Endothelial cell of umbilical vein (primary cell): ENCODE data around the gene DERL3.

Source experiments
- CTCF ChIP-seq, 2 donors: IDR thresholded peaks; 1 replicate in 1 of 2; 2 replicates in 1 of 2; pipeline ENCODE4 v1.5.1; 2011; ENCODE audit warnings: low read length in 2 of 2, mild to moderate bottlenecking in 2 of 2, moderate library complexity in 2 of 2, control low read depth in 1 of 2, inconsistent platforms in 1 of 2, low read depth in 1 of 2; ENCODE audit not compliant: insufficient read depth in 1 of 2; ENCODE audit errors: extremely low read depth in 1 of 2
- FOS ChIP-seq: IDR thresholded peaks from 2 replicates; pipeline ENCODE4 v1.6.1; 2011; ENCODE audit warnings: mild to moderate bottlenecking, low read length, moderate library complexity, borderline replicate concordance; ENCODE audit not compliant: insufficient read depth
- JUN ChIP-seq: IDR thresholded peaks from 2 replicates; pipeline ENCODE4 v1.6.1; 2011; ENCODE audit warnings: borderline replicate concordance, low read depth; ENCODE audit not compliant: insufficient read length, insufficient read depth
- MAX ChIP-seq: IDR thresholded peaks from 2 replicates; pipeline ENCODE4 v1.6.1; 2011; ENCODE audit not compliant: insufficient read depth, insufficient read length
- POLR2A ChIP-seq: IDR thresholded peaks from 2 replicates; pipeline ENCODE4 v1.6.1; 2012; ENCODE audit warnings: low read depth, mild to moderate bottlenecking, control low read depth, low read length
- POLR2AphosphoS5 ChIP-seq: IDR thresholded peaks from 2 replicates; pipeline ENCODE4 v1.6.1; 2012; ENCODE audit warnings: low read depth, mild to moderate bottlenecking, control low read depth, low read length, moderate library complexity; ENCODE audit not compliant: insufficient read depth

- TF ChIP-seq CTCF (IDR thresholded peaks at IDR 0.05; ENCODE audit: extremely low read depth in 1 of 2, insufficient read depth in 1 of 2, low read depth in 1 of 2, low read length in 2 of 2) (no peak), FOS (no peak), POLR2AphosphoS5 (no peak), JUN (no peak), POLR2A (no peak), MAX (no peak)
These were observed 29.8 kb upstream of the DERL3 start for GRCh38 chr22:23868580-23868979.
